Thymus (tissue), 11 donors: ENCODE data around the gene SFTA2. TPM values are rescaled to one million over a fixed set of nuclear protein-coding genes. Genes with fewer than 3 reads are reported as not detected.

Source experiments
- DNase-seq, 9 donors: peaks; one replicate each; pipeline ENCODE4 v3.0.0-alpha.2; 2013; ENCODE audit warnings: low spot score in 9 of 9, low read depth in 6 of 9, missing footprints in 1 of 9
- H3K27ac ChIP-seq, 2 donors: one replicate each; pipeline ENCODE4 v1.5.1; 2013; ENCODE audit warnings: control low read depth in 1 of 2, low read depth in 1 of 2, low read length in 1 of 2, mild to moderate bottlenecking in 1 of 2, moderate library complexity in 1 of 2
- H3K27me3 ChIP-seq, 2 donors: one replicate each; pipeline ENCODE4 v1.5.1; 2013; ENCODE audit warnings: low read length in 1 of 2; ENCODE audit not compliant: control insufficient read depth in 2 of 2, insufficient read depth in 1 of 2
- H3K36me3 ChIP-seq, 2 donors: one replicate each; pipeline ENCODE4 v1.5.1; 2013; ENCODE audit warnings: low read length in 1 of 2, mild to moderate bottlenecking in 1 of 2, moderate library complexity in 1 of 2; ENCODE audit not compliant: control insufficient read depth in 2 of 2, insufficient read depth in 2 of 2
- H3K4me1 ChIP-seq, 2 donors: one replicate each; pipeline ENCODE4 v1.5.1; 2013; ENCODE audit warnings: low read length in 2 of 2; ENCODE audit not compliant: control insufficient read depth in 2 of 2, insufficient read depth in 2 of 2
- H3K4me3 ChIP-seq, 2 donors: one replicate each; pipeline ENCODE4 v1.5.1; 2013; ENCODE audit warnings: low read length in 2 of 2, control low read depth in 1 of 2, mild to moderate bottlenecking in 1 of 2
- H3K9me3 ChIP-seq, 2 donors: one replicate each; pipeline ENCODE4 v1.5.1; 2013; ENCODE audit warnings: low read length in 1 of 2, mild to moderate bottlenecking in 1 of 2; ENCODE audit not compliant: control insufficient read depth in 2 of 2, insufficient read depth in 1 of 2
- WGBS: extraction: QIAGEN DNeasy Blood & Tissue Kit; methylation state at CpG from one replicate; pipeline ENCODE4 v1.1.7; 2013; 5-methylcytosine and 5-hydroxymethylcytosine counted together
- polyA plus RNA-seq: library from polyadenylated mRNA; stranded (reverse); fragments of 200-250 nt; gene quantifications from one replicate; pipeline ENCODE4 v1.2.3, GENCODE V29; 2013
- total RNA-seq: library from RNA; stranded (reverse); fragments of 120-200 nt; gene quantifications from one replicate; pipeline ENCODE4 v1.2.4, GENCODE V29; 2013
- donor health status: healthy.

The SFTA2 gene
- total and polyA plus RNA-seq, 2 donors = 0.19 to 1.8 TPM

DNA sequence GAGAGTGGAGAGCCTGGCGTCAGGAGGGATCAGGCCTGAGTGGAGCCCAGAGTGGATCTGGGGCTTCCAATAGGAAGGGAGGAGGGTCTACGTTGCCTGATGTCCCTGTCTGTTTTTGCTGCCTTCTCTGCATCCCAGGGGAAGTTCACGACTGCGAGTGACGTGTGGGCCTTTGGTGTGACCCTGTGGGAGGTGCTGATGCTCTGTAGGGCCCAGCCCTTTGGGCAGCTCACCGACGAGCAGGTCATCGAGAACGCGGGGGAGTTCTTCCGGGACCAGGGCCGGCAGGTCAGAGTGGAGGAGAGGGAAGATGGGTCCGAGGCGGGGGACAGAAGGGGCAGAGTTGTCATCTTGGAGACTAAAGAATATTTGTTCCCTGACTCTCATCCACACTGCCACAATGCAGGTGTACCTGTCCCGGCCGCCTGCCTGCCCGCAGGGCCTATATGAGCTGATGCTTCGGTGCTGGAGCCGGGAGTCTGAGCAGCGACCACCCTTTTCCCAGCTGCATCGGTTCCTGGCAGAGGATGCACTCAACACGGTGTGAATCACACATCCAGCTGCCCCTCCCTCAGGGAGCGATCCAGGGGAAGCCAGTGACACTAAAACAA, 33.1 kb downstream of the SFTA2 start:
- H3K27ac ChIP-seq = no peak overlapping the region
- H3K9me3 ChIP-seq = no peaks in the 10 kb centered on the region
- no peak overlapping the region for H3K4me3 ChIP-seq
- peaks cover 41 to 56% of the 10 kb centered on the region in 2 donors for H3K36me3 ChIP-seq
- DNase-seq = no peak
- peaks cover 0 to 13% of the 10 kb centered on the region in 2 donors for H3K4me1 ChIP-seq
- no peaks in the 10 kb centered on the region for H3K27me3 ChIP-seq
- WGBS = 95% methylated on average over 23 of the region's 23 CpGs

DNA sequence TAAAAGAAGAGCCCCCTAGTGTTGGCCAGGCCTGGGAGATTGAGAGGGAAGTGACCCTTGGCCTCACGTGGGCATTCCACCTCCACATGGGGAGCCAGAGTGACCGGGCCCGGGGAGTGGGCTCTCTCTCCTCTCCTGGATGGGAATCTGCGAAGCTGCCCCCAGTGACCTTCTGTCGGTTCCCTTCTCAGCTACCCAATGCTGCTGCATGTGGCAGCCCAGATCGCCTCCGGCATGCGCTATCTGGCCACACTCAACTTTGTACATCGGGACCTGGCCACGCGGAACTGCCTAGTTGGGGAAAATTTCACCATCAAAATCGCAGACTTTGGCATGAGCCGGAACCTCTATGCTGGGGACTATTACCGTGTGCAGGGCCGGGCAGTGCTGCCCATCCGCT, 34.1 kb downstream of the SFTA2 start:
- DNase-seq = no peak
- peaks cover 50 to 63% of the 10 kb centered on the region in 2 donors for H3K36me3 ChIP-seq
- 97% methylated on average over 16 of the region's 16 CpGs for WGBS

DNA sequence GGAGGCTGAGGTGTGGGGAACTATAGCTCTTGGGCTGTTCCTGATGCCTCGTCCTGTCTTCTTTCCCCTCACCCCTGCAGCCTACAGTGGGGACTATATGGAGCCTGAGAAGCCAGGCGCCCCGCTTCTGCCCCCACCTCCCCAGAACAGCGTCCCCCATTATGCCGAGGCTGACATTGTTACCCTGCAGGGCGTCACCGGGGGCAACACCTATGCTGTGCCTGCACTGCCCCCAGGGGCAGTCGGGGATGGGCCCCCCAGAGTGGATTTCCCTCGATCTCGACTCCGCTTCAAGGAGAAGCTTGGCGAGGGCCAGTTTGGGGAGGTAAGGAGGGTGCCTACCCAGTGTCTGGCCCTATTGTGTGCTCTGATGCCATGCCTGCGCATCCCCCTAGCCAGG, 35.4 kb downstream of the SFTA2 start:
- WGBS = 98% methylated on average over 13 of the region's 13 CpGs
- no peak overlapping the region for H3K4me3 ChIP-seq
- DNase-seq = no peak
- no peak overlapping the region for H3K27ac ChIP-seq
- H3K36me3 ChIP-seq = peaks cover 60 to 66% of the 10 kb centered on the region in 2 donors
- H3K27me3 ChIP-seq = peaks cover 0 to 12% of the 10 kb centered on the region in 2 donors
- H3K4me1 ChIP-seq = peaks cover 0 to 13% of the 10 kb centered on the region in 2 donors
- H3K9me3 ChIP-seq = no peaks in the 10 kb centered on the region

More for the DNA sequence above, 34.1 kb downstream of the SFTA2 start:
- Histone ChIP-seq H3K9me3 (no peaks in the 10 kb centered on the region), H3K4me1 (peaks cover 0 to 13% of the 10 kb centered on the region in 2 donors), H3K27ac (no peak overlapping the region), H3K4me3 (no peak overlapping the region), H3K27me3 (peaks cover 0 to 6% of the 10 kb centered on the region in 2 donors)

DNA sequence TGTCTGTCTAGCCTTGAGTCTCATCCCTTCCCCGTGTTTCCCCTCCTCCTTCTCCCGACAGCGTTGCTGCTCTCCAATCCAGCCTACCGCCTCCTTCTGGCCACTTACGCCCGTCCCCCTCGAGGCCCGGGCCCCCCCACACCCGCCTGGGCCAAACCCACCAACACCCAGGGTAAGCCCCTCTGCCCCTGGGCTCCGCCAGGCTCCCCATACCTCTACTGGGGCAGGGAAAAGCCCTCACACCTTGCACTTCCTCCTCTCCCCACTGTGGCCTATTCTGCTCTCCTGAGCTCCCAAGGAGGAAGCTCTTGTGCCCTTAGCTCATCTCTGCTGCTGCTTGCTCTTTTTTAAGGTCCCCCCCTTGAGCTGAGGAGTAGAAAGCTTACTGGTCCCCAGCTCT, 36.6 kb downstream of the SFTA2 start:
- H3K36me3 ChIP-seq = peaks cover 68 to 69% of the 10 kb centered on the region in 2 donors
- no peak for DNase-seq
- H3K27me3 ChIP-seq = peaks cover 0 to 12% of the 10 kb centered on the region in 2 donors
- H3K9me3 ChIP-seq = no peaks in the 10 kb centered on the region
- peaks cover 0 to 22% of the 10 kb centered on the region in 2 donors for H3K4me1 ChIP-seq
- H3K27ac ChIP-seq = peak overlapping the region in 1 of 2 donors; percentile 36
- H3K4me3 ChIP-seq = no peak overlapping the region
- 91% methylated on average over 10 of the region's 10 CpGs for WGBS

DNA sequence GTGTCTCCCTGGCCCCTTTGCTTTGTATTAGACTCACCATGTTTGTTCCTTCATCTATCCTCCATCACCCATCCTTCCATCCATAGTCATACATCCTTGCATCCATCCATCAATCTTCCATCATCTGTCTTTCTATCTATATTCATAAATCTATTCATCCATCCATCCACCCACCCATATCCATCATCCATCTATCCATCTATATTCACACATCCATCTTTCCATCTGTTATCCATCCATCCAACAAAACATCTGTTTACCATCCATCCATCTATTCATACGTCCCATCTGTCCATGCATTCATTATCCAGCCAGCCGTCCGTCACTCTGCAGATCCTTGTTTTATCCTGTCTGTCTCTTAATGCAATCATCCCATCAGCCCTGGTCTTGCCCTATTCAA, 37.0 kb downstream of the SFTA2 start:
- no peaks in the 10 kb centered on the region for H3K9me3 ChIP-seq
- H3K4me1 ChIP-seq = peaks cover 2 to 26% of the 10 kb centered on the region in 2 donors
- peaks cover 0 to 12% of the 10 kb centered on the region in 2 donors for H3K27me3 ChIP-seq
- no peak overlapping the region for H3K27ac ChIP-seq
- DNase-seq = no peak
- no peak overlapping the region for H3K4me3 ChIP-seq
- peaks cover 70 to 71% of the 10 kb centered on the region in 2 donors for H3K36me3 ChIP-seq
- WGBS = 97% methylated on average over 3 of the region's 3 CpGs

DNA sequence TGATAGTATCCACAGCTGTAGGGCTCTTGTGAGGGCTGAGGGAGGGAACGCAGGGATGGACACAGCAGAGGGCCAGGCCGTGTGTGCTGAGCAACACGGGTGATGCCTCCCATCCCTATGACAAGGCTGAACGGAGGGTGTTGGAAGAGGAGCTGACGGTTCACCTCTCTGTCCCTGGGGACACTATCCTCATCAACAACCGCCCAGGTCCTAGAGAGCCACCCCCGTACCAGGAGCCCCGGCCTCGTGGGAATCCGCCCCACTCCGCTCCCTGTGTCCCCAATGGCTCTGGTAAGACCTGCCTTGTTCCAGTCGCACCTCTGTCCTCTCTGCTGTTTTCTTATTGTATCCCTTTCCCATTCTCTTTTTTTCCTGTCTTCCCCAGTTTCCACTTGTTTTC, 37.6 kb downstream of the SFTA2 start:
- Histone ChIP-seq H3K4me3 (no peak overlapping the region), H3K27ac (no peak overlapping the region), H3K36me3 (peaks cover 69 to 76% of the 10 kb centered on the region in 2 donors), H3K9me3 (no peaks in the 10 kb centered on the region), H3K27me3 (peaks cover 0 to 12% of the 10 kb centered on the region in 2 donors), H3K4me1 (peaks cover 3 to 31% of the 10 kb centered on the region in 2 donors)
- DNase-seq = no peak
- 94% methylated on average over 12 of the region's 12 CpGs for WGBS

DNA sequence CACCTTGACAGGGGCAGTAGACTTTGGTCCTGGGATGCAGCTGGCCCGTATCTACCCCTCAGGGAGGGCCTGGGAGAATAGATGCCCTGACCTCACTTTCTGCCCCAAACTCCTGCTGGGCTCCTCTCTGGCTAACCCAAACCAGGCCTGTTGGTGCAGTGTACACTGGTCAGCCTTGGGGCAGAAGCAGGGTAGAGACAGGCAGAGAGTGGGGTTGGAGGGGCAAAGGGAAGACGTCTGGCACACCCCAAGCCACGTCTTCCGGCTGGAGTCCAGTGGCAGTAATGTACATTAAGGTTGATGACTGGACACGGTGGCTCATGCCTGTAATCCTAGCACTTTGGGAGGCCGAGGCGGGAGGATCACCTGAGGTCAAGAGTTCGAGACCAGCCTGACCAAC, 38.3 kb downstream of the SFTA2 start:
- peaks cover 0 to 12% of the 10 kb centered on the region in 2 donors for H3K27me3 ChIP-seq
- no peaks in the 10 kb centered on the region for H3K9me3 ChIP-seq
- peaks cover 3 to 36% of the 10 kb centered on the region in 2 donors for H3K4me1 ChIP-seq
- 97% methylated on average over 8 of the region's 8 CpGs for WGBS
- no peak for DNase-seq
- no peak overlapping the region for H3K27ac ChIP-seq
- H3K36me3 ChIP-seq = peaks cover 69 to 80% of the 10 kb centered on the region in 2 donors
- no peak overlapping the region for H3K4me3 ChIP-seq

DNA sequence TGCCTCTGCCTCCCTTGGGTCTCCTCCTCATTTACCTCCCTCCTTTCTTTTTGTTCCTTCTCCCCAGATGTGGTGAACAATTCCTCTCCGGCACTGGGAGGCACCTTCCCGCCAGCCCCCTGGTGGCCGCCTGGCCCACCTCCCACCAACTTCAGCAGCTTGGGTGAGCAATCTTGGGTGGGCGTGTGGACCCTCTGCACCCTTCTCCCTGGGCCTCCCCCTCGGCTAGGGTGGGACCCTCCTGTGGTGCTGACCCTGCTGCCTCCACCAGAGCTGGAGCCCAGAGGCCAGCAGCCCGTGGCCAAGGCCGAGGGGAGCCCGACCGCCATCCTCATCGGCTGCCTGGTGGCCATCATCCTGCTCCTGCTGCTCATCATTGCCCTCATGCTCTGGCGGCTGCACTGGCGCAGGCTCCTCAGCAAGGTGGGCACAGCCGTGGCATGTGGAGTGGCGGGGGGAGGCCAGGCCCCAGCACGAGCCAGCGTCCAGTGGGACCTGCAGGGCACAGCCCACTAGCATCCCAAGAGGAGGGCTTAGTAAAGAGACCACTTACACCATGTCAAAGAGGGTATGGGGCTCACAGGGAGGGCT, 38.9 kb downstream of the SFTA2 start:
- Histone ChIP-seq H3K27me3 (peaks cover 0 to 12% of the 10 kb centered on the region in 2 donors), H3K9me3 (no peaks in the 10 kb centered on the region), H3K27ac (no peak overlapping the region), H3K4me1 (peaks cover 3 to 38% of the 10 kb centered on the region in 2 donors), H3K4me3 (no peak overlapping the region), H3K36me3 (peaks cover 64 to 77% of the 10 kb centered on the region in 2 donors)
- WGBS = 97% methylated on average over 16 of the region's 16 CpGs
- DNase-seq = no peak

DNA sequence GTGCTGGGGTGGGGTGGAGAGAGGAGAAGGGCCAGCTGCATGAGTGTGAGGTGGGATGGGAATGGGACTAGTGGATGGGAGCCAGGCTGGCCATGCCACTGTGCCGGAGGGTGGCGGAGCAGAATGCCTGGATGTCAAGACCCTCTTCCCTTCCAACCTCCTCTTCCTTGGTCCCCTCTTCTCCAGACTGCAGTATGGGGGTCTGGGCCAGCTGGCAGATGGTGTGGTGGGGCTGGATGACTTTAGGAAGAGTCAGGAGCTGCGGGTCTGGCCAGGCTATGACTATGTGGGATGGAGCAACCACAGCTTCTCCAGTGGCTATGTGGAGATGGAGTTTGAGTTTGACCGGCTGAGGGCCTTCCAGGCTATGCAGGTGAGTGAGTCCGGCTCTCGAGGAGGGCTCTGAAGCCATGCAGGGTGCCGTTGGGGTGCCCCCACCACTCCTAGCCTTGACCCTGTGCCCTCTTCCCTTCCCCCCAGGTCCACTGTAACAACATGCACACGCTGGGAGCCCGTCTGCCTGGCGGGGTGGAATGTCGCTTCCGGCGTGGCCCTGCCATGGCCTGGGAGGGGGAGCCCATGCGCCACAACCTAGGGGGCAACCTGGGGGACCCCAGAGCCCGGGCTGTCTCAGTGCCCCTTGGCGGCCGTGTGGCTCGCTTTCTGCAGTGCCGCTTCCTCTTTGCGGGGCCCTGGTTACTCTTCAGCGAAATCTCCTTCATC, 40.0 kb downstream of the SFTA2 start:
- 89% methylated on average over 21 of the region's 21 CpGs for WGBS
- Histone ChIP-seq H3K27ac (no peak overlapping the region), H3K4me3 (no peak overlapping the region), H3K4me1 (peaks cover 3 to 38% of the 10 kb centered on the region in 2 donors), H3K27me3 (peaks cover 0 to 12% of the 10 kb centered on the region in 2 donors), H3K9me3 (no peaks in the 10 kb centered on the region), H3K36me3 (peaks cover 53 to 69% of the 10 kb centered on the region in 2 donors)
- DNase-seq = no peak
